Measurements from ENCODE around the gene PGM2.

- no peak for TF ChIP-seq SMARCA5 (IDR thresholded peaks at IDR 0.05)
- no peak for TF ChIP-seq BCL3 (IDR thresholded peaks at IDR 0.05; ENCODE audit: borderline replicate concordance, insufficient read depth, low read depth, low read length, poor library complexity, severe bottlenecking)
- TF ChIP-seq CTCF (IDR thresholded peaks at IDR 0.05 in 2 of 3, conservative IDR thresholded peaks at IDR 0.05 in 1 of 3; ENCODE audit: control insufficient read depth in 2 of 3, extremely low read depth in 1 of 3, insufficient read depth in 1 of 3, low read depth in 3 of 3, low read length in 3 of 3): no peak
- no peak for TF ChIP-seq RBBP5 (conservative IDR thresholded peaks at IDR 0.05)
- no peak for TF ChIP-seq FOXK2 (IDR thresholded peaks at IDR 0.05)
- TF ChIP-seq GABPA (IDR thresholded peaks at IDR 0.05; ENCODE audit: low read depth): no peak
- no peak for TF ChIP-seq RFX5 (IDR thresholded peaks at IDR 0.05; ENCODE audit: low read depth, low read length)
- no peak for TF ChIP-seq EZH2 (IDR thresholded peaks at IDR 0.05; ENCODE audit: borderline replicate concordance, control insufficient read depth, low read depth, low read length)
- no peak for TF ChIP-seq PAX5 (IDR thresholded peaks at IDR 0.05; ENCODE audit: borderline replicate concordance, low read depth, low read length)
- no peak for TF ChIP-seq CEBPB (IDR thresholded peaks at IDR 0.05; ENCODE audit: borderline replicate concordance in 1 of 2, low read depth in 2 of 2, low read length in 2 of 2)
Observed at GRCh38 chr4:37844204-37844603, 17.7 kb downstream of the PGM2 start.
